Bronchial epithelial cell (primary cell): ENCODE data around the gene ZMYM4. TPM values are rescaled to one million over a fixed set of nuclear protein-coding genes. Genes with fewer than 3 reads are reported as not detected.
"Not testable (repeated sequence)": the region's sequence is repeated elsewhere in the genome, so short reads cannot be mapped to it uniquely, and the experiment has no call there.

Experiments
- DNase-seq: peaks from one replicate; pipeline ENCODE4 v3.0.0-alpha.2; 2010; ENCODE audit warnings: low read depth
- FAIRE-seq: peaks from 2 replicates; lab custom pipeline; 2011; peaks lifted over from hg19 to GRCh38; lab: Jason Lieb, UNC
- H3K27me3 ChIP-seq: 2 replicates; pipeline ENCODE4 v1.5.1; 2011; ENCODE audit warnings: low read length; ENCODE audit not compliant: control insufficient read depth, insufficient read depth
- H3K36me3 ChIP-seq: 2 replicates; pipeline ENCODE4 v1.5.1; 2011; ENCODE audit warnings: low read length; ENCODE audit not compliant: control insufficient read depth, insufficient read depth
- H3K4me3 ChIP-seq: 2 replicates; pipeline ENCODE4 v1.5.1; 2011; ENCODE audit warnings: mild to moderate bottlenecking, low read depth, low read length, control low read depth
- total RNA-seq: library from RNA; depleted of rRNA; stranded (reverse); fragments of >200 nt; gene quantifications from 2 replicates; pipeline ENCODE4 v1.2.1, GENCODE V29; 2014
- TF ChIP-seq, protein P1 (sequence below): IDR thresholded peaks from 2 replicates; pipeline ENCODE4 v1.5.1; 2011; ENCODE audit warnings: mild to moderate bottlenecking, moderate library complexity, low read length, control low read depth, inconsistent platforms; ENCODE audit not compliant: insufficient read depth, severe bottlenecking

The ZMYM4 gene
- total RNA-seq, 1 donor from 2014 or later = 19.5 TPM

DNA sequence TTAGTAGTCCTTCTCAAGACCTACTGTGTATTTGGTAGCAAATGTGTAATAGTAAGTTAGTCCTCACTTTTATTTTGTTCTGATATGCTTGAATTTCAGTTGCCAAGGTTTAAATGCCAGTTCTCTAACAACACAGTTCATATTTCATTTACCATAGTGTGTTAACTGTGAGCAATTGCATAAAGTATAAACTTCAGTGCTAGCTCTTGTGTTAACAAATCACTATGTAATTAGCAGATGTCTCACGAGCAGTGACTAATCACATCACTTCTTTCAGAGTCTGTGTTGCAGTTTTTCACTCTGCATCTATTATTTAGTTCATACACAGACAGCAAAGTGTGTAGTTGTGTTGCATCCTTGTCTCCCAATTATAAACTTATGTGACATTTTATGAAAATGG lies 47.8 kb downstream of the ZMYM4 start:
- Histone ChIP-seq H3K36me3 (no peaks in the 10 kb centered on the region), H3K4me3 (no peak overlapping the region), H3K27me3 (no peaks in the 10 kb centered on the region)
- TF ChIP-seq, protein P1, sequence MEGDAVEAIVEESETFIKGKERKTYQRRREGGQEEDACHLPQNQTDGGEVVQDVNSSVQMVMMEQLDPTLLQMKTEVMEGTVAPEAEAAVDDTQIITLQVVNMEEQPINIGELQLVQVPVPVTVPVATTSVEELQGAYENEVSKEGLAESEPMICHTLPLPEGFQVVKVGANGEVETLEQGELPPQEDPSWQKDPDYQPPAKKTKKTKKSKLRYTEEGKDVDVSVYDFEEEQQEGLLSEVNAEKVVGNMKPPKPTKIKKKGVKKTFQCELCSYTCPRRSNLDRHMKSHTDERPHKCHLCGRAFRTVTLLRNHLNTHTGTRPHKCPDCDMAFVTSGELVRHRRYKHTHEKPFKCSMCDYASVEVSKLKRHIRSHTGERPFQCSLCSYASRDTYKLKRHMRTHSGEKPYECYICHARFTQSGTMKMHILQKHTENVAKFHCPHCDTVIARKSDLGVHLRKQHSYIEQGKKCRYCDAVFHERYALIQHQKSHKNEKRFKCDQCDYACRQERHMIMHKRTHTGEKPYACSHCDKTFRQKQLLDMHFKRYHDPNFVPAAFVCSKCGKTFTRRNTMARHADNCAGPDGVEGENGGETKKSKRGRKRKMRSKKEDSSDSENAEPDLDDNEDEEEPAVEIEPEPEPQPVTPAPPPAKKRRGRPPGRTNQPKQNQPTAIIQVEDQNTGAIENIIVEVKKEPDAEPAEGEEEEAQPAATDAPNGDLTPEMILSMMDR = no peak
- FAIRE-seq (no peak), DNase-seq (peak; percentile 49)

DNA sequence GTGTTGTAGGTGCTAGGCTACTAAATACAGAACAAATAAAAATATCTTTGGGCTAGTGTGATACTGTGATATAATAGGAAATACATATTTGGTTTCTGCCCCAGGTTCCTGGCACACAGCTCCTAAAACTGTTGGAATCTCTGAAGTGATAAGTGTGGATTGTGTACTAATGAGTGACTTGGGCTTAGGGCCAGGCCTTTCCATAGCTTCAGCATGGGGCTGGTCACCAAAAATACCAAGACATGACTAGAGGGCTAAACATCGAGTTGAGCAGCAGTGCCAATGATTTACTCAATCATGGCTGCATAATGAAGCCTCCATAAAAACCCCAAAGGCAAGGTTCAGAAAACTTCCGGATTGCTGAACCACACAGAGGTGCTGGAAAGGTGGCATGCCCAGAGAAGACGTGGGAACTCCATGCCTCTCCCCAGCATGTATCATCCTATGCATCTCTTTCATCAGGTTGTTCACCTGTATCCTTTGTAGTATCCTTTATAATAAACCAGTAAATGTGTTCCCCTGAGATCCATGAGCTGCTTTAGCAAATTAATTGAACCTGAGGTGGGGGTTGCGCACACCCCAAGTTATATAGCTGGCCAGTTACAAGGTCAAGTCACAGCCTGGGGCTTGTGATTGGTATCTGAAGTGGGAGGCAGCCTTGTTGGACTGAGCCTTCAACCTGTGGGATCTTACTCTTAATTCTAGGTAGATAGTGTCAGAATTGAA lies 51.6 kb downstream of the ZMYM4 start:
- TF ChIP-seq, protein P1 = no peak

DNA sequence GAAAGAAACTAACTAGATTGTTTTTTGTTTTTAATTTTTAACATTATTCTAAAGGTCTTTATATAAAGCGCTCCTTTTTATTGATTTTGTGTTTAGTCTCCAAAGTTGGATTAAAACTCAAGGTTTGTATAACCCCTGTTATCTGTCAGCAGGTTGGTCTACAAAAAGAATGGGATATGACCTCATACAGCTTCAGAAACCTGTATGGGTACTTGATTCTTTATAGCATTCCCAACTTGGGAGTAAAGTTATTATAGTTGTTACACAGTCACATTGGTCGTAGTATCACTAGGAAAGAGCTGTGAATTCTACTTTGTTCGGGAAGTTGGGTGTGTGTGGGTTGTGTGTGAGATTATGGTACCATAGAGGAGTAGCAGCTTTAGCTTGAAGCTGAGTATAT lies 52.4 kb downstream of the ZMYM4 start:
- H3K4me3 ChIP-seq = no peak overlapping the region
- FAIRE-seq (no peak), DNase-seq (no peak)
- no peaks in the 10 kb centered on the region for H3K27me3 ChIP-seq
- TF ChIP-seq, protein P1 = no peak
- H3K36me3 ChIP-seq = no peaks in the 10 kb centered on the region

More for the DNA sequence above, 51.6 kb downstream of the ZMYM4 start:
- Histone ChIP-seq H3K36me3 (no peaks in the 10 kb centered on the region), H3K4me3 (no peak overlapping the region), H3K27me3 (no peaks in the 10 kb centered on the region)
- FAIRE-seq (no peak), DNase-seq (peak; percentile 11)

DNA sequence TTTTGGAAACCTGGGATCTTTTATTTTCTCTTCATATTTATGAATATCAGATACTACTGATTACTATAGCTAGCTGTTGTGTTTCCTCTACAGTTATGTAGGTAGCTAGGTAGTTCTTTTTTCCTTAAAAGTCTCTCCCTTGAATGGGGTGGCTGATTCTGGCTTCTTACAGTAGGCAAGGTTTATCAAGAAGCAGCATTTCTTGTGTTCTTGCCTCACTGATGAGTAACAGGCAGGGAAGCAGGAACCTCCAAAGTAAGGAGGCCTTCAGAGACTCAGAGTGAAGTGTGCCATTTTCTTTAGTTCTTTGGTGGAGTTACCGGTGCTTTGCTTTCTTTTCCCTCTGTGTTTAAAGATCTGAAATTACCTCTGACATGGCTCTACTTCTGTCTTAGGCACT lies 56.0 kb downstream of the ZMYM4 start:
- DNase-seq (peak; percentile 47), FAIRE-seq (no peak)
- Histone ChIP-seq H3K4me3 (no peak overlapping the region), H3K27me3 (no peaks in the 10 kb centered on the region), H3K36me3 (no peaks in the 10 kb centered on the region)
- TF ChIP-seq, protein P1 = no peak

DNA sequence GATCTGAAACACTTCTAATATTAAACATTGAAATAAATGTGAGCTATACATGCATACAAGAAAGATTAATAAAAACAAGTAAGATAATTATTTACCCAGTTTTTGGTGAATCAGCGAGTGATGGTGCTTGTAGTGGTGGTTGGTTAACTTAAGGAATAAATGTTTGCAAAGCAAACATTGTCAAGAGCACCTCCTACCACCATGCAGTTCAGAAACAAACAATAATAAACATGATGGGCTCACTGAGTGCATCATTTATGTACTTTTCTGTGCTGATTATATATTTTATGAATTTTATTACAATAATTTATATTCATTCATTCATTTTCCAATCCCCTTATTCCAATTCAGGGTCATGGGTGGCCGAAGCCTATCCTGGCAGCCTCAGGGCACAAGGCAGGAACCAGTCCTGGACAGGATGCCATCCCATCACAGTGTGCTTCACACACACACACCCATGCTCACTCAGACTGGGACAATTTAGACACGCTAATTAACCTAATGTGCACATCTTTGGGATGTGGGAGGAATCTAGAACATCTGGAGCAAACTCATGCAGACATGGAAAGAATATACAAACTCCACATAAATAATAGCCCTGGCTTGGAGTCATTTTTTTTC lies 57.8 kb downstream of the ZMYM4 start:
- TF ChIP-seq, protein P1 = no peak
- FAIRE-seq = no peak
- no peak for DNase-seq

DNA sequence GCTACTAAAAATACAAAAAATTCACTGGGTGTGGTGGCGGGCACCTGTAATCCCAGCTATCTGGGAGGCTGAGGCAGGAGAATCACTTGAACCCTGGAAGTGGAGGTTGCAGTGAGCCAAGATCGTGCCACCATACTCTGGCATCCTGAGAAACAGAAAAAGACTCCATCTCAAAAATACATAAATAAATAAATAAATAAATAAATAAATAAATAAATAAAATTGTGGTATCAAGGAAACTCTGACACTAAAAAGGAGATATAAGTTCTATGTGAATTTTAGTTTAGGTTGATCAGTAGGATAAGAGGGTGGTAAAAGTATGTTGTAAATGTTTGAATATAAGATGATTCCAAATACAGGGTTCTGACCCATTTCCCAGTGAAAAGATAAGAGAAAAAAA lies 63.1 kb downstream of the ZMYM4 start:
- DNase-seq, H3K4me3 ChIP-seq, H3K27me3 ChIP-seq, H3K36me3 ChIP-seq, FAIRE-seq: not testable (repeated sequence)

More for the DNA sequence above, 57.8 kb downstream of the ZMYM4 start:
- Histone ChIP-seq H3K36me3 (no peaks in the 10 kb centered on the region), H3K4me3 (no peak overlapping the region), H3K27me3 (no peaks in the 10 kb centered on the region)
